OCI-LY3 (cell line): Measurements from ENCODE around the gene SMCO2.

Experiments used
- H2AFZ ChIP-seq: fragments of 200-600, 300-600 bp; shearing (Covaris generic); 2 replicates; pipeline ENCODE4 v1.6.0; 2014; ENCODE audit warnings: antibody characterized with exemption, low read depth, low read length
- H3K27ac ChIP-seq: fragments of 200-600, 300-600 bp; sonication (generic); 2 replicates; pipeline ENCODE4 v1.5.1; 2014; ENCODE audit warnings: mild to moderate bottlenecking, low read length, moderate library complexity, mixed read lengths
- H3K27me3 ChIP-seq: fragments of 200-600, 300-600 bp; sonication (generic); 2 replicates; pipeline ENCODE4 v1.6.1; 2014; ENCODE audit warnings: low read depth, low read length, mixed read lengths
- H3K36me3 ChIP-seq: fragments of 200-600, 300-600 bp; sonication (generic); replicated peaks from 2 replicates; pipeline ENCODE3; 2014; ENCODE audit warnings: low read depth, low read length, mixed read lengths
- H3K4me1 ChIP-seq: fragments of 300-600, 200-600 bp; sonication (generic); 2 replicates; pipeline ENCODE4 v1.6.1; 2014; ENCODE audit warnings: low read length, mixed read lengths
- H3K4me2 ChIP-seq: fragments of 200-600, 300-600 bp; sonication (generic); 2 replicates; pipeline ENCODE4 v1.6.1; 2014; ENCODE audit warnings: low read length, mixed read lengths
- H3K4me3 ChIP-seq: fragments of 300-600, 200-600 bp; sonication (generic); 2 replicates; pipeline ENCODE4 v1.5.1; 2014; ENCODE audit warnings: antibody characterized with exemption, mild to moderate bottlenecking, low read length, moderate library complexity
- H3K79me2 ChIP-seq: fragments of 300-600, 200-600 bp; shearing (Covaris generic); 2 replicates; pipeline ENCODE4 v1.6.1; 2014; ENCODE audit warnings: mild to moderate bottlenecking, low read length, mixed read lengths
- H3K9ac ChIP-seq: fragments of 300-600, 200-600 bp; shearing (Covaris generic); 2 replicates; pipeline ENCODE4 v1.6.0; 2014; ENCODE audit warnings: mild to moderate bottlenecking, low read length, moderate library complexity
- H3K9me3 ChIP-seq: fragments of 200-600, 300-600 bp; shearing (Covaris generic); 2 replicates; pipeline ENCODE4 v1.6.1; 2014; ENCODE audit warnings: low read length, mixed read lengths; ENCODE audit not compliant: insufficient read depth
- H4K20me1 ChIP-seq: fragments of 200-600, 300-600 bp; sonication (generic); 2 replicates; pipeline ENCODE4 v1.6.1; 2016; ENCODE audit warnings: low read length, mixed read lengths; ENCODE audit not compliant: insufficient read depth
- EZH2phosphoT487 ChIP-seq: fragments of 200-600 bp; shearing (Covaris generic); IDR thresholded peaks from 2 replicates; pipeline ENCODE4 v1.6.1; 2018; ENCODE audit warnings: antibody characterized with exemption, mixed run types, low read depth
- TF ChIP-seq, protein P1 (sequence below): fragments of 200-600, 300-600 bp; sonication (generic); IDR thresholded peaks from 2 replicates; pipeline ENCODE4 v1.5.1; 2014; ENCODE audit warnings: antibody characterized with exemption, low read length, low read depth

SMCO2 gene

DNA sequence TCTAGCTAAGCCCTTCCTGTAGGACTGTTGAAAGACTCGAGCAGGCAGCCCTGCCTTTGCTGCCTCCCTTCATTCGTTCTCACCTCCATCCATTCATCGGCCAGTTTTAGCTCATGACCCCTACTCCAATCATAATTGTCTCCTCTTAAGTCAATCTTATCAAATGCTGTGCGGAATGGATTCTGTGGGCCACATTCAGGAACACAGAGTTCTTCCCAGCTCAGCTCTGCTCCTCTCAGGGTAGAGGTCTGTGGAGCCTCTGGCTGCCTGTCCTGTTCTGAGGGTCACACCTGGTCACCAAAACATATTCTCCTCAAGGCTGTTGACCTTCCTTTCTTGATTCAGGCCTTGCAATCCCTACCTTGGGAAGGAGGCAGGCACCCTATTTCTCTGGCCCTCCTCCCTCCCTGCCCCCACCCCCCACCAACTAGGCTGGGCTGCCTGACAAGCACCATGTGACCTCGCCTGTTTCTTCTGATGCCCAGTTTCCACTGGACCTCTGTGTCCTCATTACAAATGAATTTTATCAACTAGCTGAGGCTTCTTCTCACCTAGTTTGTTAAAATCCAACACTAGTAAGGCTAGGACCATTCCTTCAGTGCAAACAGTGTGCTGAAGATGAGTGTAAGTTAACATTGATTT is 3.5 kb downstream of the SMCO2 start:
- H3K27me3 ChIP-seq: no peaks in the 10 kb centered on the region
- TF ChIP-seq, protein P1, sequence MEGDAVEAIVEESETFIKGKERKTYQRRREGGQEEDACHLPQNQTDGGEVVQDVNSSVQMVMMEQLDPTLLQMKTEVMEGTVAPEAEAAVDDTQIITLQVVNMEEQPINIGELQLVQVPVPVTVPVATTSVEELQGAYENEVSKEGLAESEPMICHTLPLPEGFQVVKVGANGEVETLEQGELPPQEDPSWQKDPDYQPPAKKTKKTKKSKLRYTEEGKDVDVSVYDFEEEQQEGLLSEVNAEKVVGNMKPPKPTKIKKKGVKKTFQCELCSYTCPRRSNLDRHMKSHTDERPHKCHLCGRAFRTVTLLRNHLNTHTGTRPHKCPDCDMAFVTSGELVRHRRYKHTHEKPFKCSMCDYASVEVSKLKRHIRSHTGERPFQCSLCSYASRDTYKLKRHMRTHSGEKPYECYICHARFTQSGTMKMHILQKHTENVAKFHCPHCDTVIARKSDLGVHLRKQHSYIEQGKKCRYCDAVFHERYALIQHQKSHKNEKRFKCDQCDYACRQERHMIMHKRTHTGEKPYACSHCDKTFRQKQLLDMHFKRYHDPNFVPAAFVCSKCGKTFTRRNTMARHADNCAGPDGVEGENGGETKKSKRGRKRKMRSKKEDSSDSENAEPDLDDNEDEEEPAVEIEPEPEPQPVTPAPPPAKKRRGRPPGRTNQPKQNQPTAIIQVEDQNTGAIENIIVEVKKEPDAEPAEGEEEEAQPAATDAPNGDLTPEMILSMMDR: no peak
- TF ChIP-seq EZH2phosphoT487: no peak

DNA sequence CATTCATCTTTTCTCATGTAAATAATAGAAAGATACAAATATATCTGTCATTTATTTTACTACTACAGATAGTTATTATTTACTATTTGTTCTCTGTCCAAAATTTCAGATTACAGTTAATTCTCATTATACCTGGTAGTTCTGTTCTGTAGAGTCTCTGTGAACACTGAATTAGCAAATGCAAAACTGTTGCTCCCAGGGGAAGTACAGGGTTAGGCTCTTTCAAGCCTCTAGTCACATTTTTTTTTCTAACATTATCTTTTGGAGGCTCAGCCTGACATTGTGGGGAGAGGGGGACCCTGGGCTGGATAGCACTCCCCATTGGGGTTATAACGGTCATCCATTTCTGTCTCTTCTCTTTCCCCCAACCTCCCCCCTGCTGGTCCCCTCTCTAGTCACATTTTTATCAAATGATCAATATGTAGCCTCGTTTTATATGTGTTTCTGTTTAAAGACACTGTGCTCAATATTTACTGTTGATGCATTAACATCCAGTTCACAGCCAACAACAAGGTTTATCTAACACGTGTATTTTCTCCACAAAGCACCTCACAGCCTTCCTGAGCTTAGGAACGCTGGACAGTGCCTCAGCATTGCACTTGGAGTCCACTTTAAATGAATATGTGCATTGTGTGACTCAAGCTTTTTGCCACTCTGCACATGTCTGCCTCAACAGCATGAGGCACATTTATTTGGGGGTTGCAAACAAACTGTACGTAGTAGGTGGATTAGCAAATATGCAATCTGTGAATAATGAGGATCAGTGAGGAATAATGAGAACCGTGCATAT is 4.7 kb downstream of the SMCO2 start:
- H3K27ac ChIP-seq: no peak overlapping the region
- TF ChIP-seq, protein P1: no peak
- no peak for TF ChIP-seq EZH2phosphoT487

More for the DNA sequence above, 3.5 kb downstream of the SMCO2 start:
- H3K4me1 ChIP-seq: peaks cover 2% of the 10 kb centered on the region; the same call in 1 of the 2 replicates
- H4K20me1 ChIP-seq: no peaks in the 10 kb centered on the region
- no peak overlapping the region for H3K4me2 ChIP-seq
- H3K9me3 ChIP-seq: no peaks in the 10 kb centered on the region
- no peak overlapping the region for H3K4me3 ChIP-seq
- H3K9ac ChIP-seq: no peak overlapping the region
- no peaks in the 10 kb centered on the region for H3K79me2 ChIP-seq
- H3K36me3 ChIP-seq: no peaks in the 10 kb centered on the region
- no peak overlapping the region for H2AFZ ChIP-seq
- no peak overlapping the region for H3K27ac ChIP-seq

DNA sequence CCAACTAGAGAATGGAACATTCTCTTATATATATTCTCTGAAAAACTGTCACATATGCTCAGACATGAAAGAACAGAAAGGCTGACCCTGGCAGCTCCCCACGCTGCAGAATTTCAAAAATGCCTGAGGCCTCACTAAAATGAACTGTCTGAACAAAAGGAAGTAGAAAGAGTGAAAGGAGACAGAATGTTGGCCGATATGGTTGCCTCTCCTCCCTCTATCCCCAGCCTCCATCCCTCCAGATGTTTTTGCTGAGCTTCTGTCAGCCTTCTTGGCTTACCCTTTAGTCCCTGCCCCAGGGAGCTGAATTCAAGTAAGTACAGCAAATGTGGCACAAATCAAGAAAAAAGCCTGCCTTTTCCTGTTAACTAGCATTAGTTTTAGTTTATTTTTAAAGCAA is 6.9 kb downstream of the SMCO2 start:
- H3K9ac ChIP-seq: no peak overlapping the region

More for the DNA sequence above, 4.7 kb downstream of the SMCO2 start:
- Histone ChIP-seq H3K9me3 (no peaks in the 10 kb centered on the region), H4K20me1 (no peaks in the 10 kb centered on the region), H3K27me3 (no peaks in the 10 kb centered on the region), H3K4me2 (no peak overlapping the region), H3K9ac (no peak overlapping the region), H3K4me3 (no peak overlapping the region), H3K4me1 (peaks cover 2% of the 10 kb centered on the region; the same call in 1 of the 2 replicates), H3K36me3 (no peaks in the 10 kb centered on the region), H2AFZ (no peak overlapping the region), H3K79me2 (no peaks in the 10 kb centered on the region)

DNA sequence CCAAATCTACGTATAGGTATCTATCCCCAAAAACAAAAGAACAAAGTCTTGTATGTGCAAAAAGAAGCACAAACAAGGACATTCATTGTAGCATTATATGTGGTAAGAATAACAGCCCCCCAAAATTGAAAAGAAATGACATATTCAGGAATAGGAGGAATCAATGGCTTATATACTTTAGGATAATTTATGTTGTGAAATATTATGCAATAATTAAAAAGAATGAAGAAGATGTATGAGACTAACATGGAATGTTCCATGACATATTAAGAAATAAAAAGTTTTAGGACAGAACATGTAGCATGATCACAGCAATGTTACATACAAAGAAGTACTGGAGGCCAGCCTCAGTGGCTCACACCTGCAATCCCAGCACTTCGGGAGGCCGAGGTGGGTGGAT is 9.1 kb downstream of the SMCO2 start:
- Histone ChIP-seq H3K4me2 (no peak overlapping the region), H3K4me3 (no peak overlapping the region), H3K27ac (no peak overlapping the region), H3K9me3 (no peaks in the 10 kb centered on the region), H3K79me2 (no peaks in the 10 kb centered on the region), H3K9ac (no peak overlapping the region), H3K4me1 (peaks cover 12% of the 10 kb centered on the region), H2AFZ (no peak overlapping the region), H3K36me3 (no peaks in the 10 kb centered on the region), H3K27me3 (peaks cover 4% of the 10 kb centered on the region; the same call in 1 of the 2 replicates), H4K20me1 (no peaks in the 10 kb centered on the region)
- TF ChIP-seq, protein P1: no peak
- no peak for TF ChIP-seq EZH2phosphoT487

More for the DNA sequence above, 6.9 kb downstream of the SMCO2 start:
- Histone ChIP-seq H3K4me3 (no peak overlapping the region), H3K79me2 (no peaks in the 10 kb centered on the region), H3K27ac (no peak overlapping the region), H3K9me3 (no peaks in the 10 kb centered on the region), H3K4me2 (no peak overlapping the region), H4K20me1 (no peaks in the 10 kb centered on the region), H3K36me3 (no peaks in the 10 kb centered on the region), H3K4me1 (peaks cover 2% of the 10 kb centered on the region; the same call in 1 of the 2 replicates), H2AFZ (no peak overlapping the region), H3K27me3 (no peaks in the 10 kb centered on the region)
- TF ChIP-seq, protein P1: no peak
- TF ChIP-seq EZH2phosphoT487: no peak
